OCI-LY7 (cell line): ENCODE results near the gene SLC2A4RG. TPM values are rescaled to one million over a fixed set of nuclear protein-coding genes. Genes with fewer than 3 reads are reported as not detected.
A peak's percentile ranks its signal among the peaks of the same experiment; 100 is the strongest.

Experiments used
- BruUV-seq: library from RNA; stranded (reverse); fragments of 400-500 nt; replicated peaks from 2 replicates; lab custom pipeline; 2021; lab: Mats Ljungman, UMichigan
- CTCF ChIA-PET: fragments of 300-600 bp; sonication (Branson Sonifier 250); formaldehyde crosslinking; loops from one replicate; lab custom pipeline; 2022; ENCODE audit warnings: antibody characterized with exemption; ENCODE audit not compliant: unreplicated experiment; lab: Charles Lee
- POLR2A ChIA-PET: fragments of 300-600 bp; sonication (Branson Sonifier 250); formaldehyde crosslinking; loops from one replicate; lab custom pipeline; 2022; ENCODE audit warnings: antibody characterized with exemption; lab: Charles Lee
- DNase-seq: peaks from one replicate; pipeline ENCODE4 v3.0.0-alpha.2; 2015; ENCODE audit warnings: low spot score
- H2AFZ ChIP-seq: fragments of 200-600 bp; sonication (generic), shearing (Covaris generic); 2 replicates; pipeline ENCODE4 v1.6.1; 2014; ENCODE audit warnings: mild to moderate bottlenecking, antibody characterized with exemption, low read length, moderate library complexity
- H3K27ac ChIP-seq: fragments of 200-600 bp; sonication (generic); 2 replicates; pipeline ENCODE4 v1.5.1; 2014; ENCODE audit warnings: mixed run types, low read depth, mild to moderate bottlenecking, moderate library complexity, low read length, inconsistent platforms; ENCODE audit not compliant: poor library complexity, severe bottlenecking
- H3K36me3 ChIP-seq: fragments of 200-600 bp; sonication (generic); 2 replicates; pipeline ENCODE4 v1.6.1; 2014; ENCODE audit warnings: mild to moderate bottlenecking, antibody characterized with exemption, low read length, moderate library complexity, mixed read lengths; ENCODE audit not compliant: insufficient read depth
- H3K4me1 ChIP-seq: fragments of 200-600 bp; sonication (generic); 2 replicates; pipeline ENCODE4 v1.5.1; 2014; ENCODE audit warnings: mild to moderate bottlenecking, low read length; ENCODE audit not compliant: insufficient read depth, poor library complexity, severe bottlenecking
- H3K4me2 ChIP-seq: fragments of 200-600 bp; sonication (generic); 2 replicates; pipeline ENCODE4 v1.6.1; 2014; ENCODE audit warnings: mild to moderate bottlenecking, low read length
- H3K4me3 ChIP-seq: fragments of 200-600 bp; sonication (generic); 2 replicates; pipeline ENCODE4 v1.5.1; 2014; ENCODE audit warnings: mild to moderate bottlenecking, low read depth, low read length; ENCODE audit not compliant: poor library complexity, severe bottlenecking
- H3K79me2 ChIP-seq: fragments of 200-600 bp; sonication (generic); 2 replicates; pipeline ENCODE4 v1.6.1; 2016; ENCODE audit warnings: low read depth, mild to moderate bottlenecking, low read length, moderate library complexity, mixed read lengths; ENCODE audit not compliant: insufficient read depth
- H3K9me2 ChIP-seq: fragments of 200-600 bp; sonication (generic); 2 replicates; pipeline ENCODE4 v1.6.1; 2016; ENCODE audit warnings: mild to moderate bottlenecking, low read length, mixed read lengths; ENCODE audit not compliant: insufficient read depth
- H3K9me3 ChIP-seq: fragments of 200-600 bp; sonication (generic); 2 replicates; pipeline ENCODE4 v1.6.1; 2014; ENCODE audit warnings: mild to moderate bottlenecking, mixed run types, low read length, mixed read lengths
- H4K20me1 ChIP-seq: fragments of 200-600 bp; sonication (generic); 2 replicates; pipeline ENCODE4 v1.6.1; 2014; ENCODE audit warnings: mild to moderate bottlenecking, antibody characterized with exemption, low read length, moderate library complexity, mixed read lengths; ENCODE audit not compliant: insufficient read depth
- CTCF ChIP-seq: fragments of 200-600 bp; sonication (generic); conservative IDR thresholded peaks from 2 replicates; pipeline ENCODE4 v1.5.1; 2014; ENCODE audit warnings: mild to moderate bottlenecking, antibody characterized with exemption, low read length, moderate library complexity, mixed read lengths
- EZH2phosphoT487 ChIP-seq: fragments of 200-600 bp; sonication (generic); IDR thresholded peaks from 2 replicates; pipeline ENCODE4 v1.6.1; 2018; ENCODE audit warnings: low read depth, borderline replicate concordance, mild to moderate bottlenecking, mixed run types, antibody characterized with exemption, low read length, moderate library complexity, mixed read lengths
- intact Hi-C: fragments of 100-400 bp; cut with micrococcal nuclease; formaldehyde crosslinking; loops from one replicate; pipeline ENCODE4 v1.10.0; 2022; ENCODE audit not compliant: unreplicated experiment
- total RNA-seq, 2 experiments: library from RNA; depleted of rRNA in 1 of 2; stranded (reverse); fragments of >200 nt in 1 of 2; shearing (Covaris generic) in 1 of 2; gene quantifications; 2 replicates each; pipeline ENCODE4 v1.2.3, GENCODE V29; 2014 to 2022

SLC2A4RG gene
- total RNA-seq, 2 experiments from 2014 or later: 77.9 to 113 TPM

- no peaks in the 10 kb centered on the region for H4K20me1 ChIP-seq
- no peaks in the 10 kb centered on the region for H3K9me2 ChIP-seq
- ChIA-PET CTCF (no interaction called here), POLR2A (no interaction called here)
- H3K36me3 ChIP-seq: no peaks in the 10 kb centered on the region
- H3K4me1 ChIP-seq: peaks cover 26% of the 10 kb centered on the region
- TF ChIP-seq CTCF (no peak), EZH2phosphoT487 (no peak)
- H3K4me3 ChIP-seq: no peak overlapping the region
- H3K9me3 ChIP-seq: no peaks in the 10 kb centered on the region
- no peak overlapping the region for H3K27ac ChIP-seq
- no peak overlapping the region for H2AFZ ChIP-seq
- DNase-seq: no peak
- BruUV-seq: no TSS peak
- no peak overlapping the region for H3K4me2 ChIP-seq
- intact Hi-C loops: no loop called here
- H3K79me2 ChIP-seq: no peaks in the 10 kb centered on the region
Observed at GRCh38 chr20:63751471-63752271, 12.1 kb downstream of the SLC2A4RG start.

DNA sequence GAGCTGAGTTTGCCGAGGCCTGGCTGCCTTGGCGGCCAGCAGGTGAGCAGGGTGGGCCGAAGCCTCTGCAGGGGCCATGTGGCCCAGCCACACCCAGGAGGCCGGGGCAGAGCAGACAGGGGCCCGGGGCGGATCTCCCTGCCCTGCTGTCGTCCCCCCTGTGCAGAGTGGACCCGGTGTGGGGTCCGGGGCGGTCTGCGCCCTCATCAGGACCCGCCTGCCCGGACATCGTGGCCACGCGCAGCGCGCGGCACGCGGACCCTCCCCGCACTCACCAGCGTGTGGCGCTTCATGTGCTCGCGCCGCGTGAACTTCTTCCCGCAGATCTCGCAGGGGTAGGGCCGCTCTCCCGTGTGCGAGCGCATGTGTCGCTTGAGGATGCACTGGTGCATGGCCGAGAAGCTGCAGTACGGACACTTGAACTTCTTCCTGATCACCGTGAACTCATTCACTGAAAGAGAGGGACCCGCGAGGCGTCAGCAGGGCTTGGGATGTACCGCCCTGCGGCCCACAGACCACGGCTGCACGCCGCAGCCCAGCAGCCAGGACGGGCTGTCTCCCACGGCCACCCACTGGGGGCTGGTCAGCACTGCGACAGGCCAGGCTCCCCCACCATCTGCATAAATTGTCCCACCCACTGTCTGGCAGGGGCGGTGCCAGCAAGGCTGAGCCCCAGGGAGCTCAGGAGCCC, 13.0 kb downstream of the SLC2A4RG start:
- intact Hi-C loops: no loop called here
- ChIA-PET POLR2A (no interaction called here), CTCF (no interaction called here)
- BruUV-seq: no TSS peak
- Histone ChIP-seq H3K9me2 (no peaks in the 10 kb centered on the region), H2AFZ (no peak overlapping the region), H3K9me3 (no peaks in the 10 kb centered on the region), H4K20me1 (no peaks in the 10 kb centered on the region), H3K79me2 (no peaks in the 10 kb centered on the region), H3K4me3 (no peak overlapping the region), H3K36me3 (no peaks in the 10 kb centered on the region), H3K27ac (no peak overlapping the region), H3K4me1 (peaks cover 18% of the 10 kb centered on the region), H3K4me2 (no peak overlapping the region)
- TF ChIP-seq CTCF (peak; percentile 30; the same call in 1 of the 2 replicates), EZH2phosphoT487 (no peak)
- no peak for DNase-seq

GRCh38 chr20:63753381-63753780, 13.8 kb downstream of the SLC2A4RG start:
- Histone ChIP-seq H3K9me2 (no peaks in the 10 kb centered on the region), H3K4me1 (peaks cover 10% of the 10 kb centered on the region), H3K9me3 (no peaks in the 10 kb centered on the region), H3K36me3 (no peaks in the 10 kb centered on the region), H3K27ac (no peak overlapping the region), H3K4me2 (no peak overlapping the region), H3K79me2 (no peaks in the 10 kb centered on the region), H3K4me3 (no peak overlapping the region), H4K20me1 (no peaks in the 10 kb centered on the region), H2AFZ (no peak overlapping the region)
- no peak for TF ChIP-seq CTCF
- TF ChIP-seq EZH2phosphoT487: no peak
- POLR2A ChIA-PET: no interaction called here
- intact Hi-C loops: no loop called here
- CTCF ChIA-PET: no interaction called here
- no TSS peak for BruUV-seq
- DNase-seq: no peak
